Liver (tissue), 3 donors: ENCODE results near the gene PUSL1.

Experiments used
- FOXA1 ChIP-seq: IDR thresholded peaks from 2 replicates; pipeline ENCODE4 v1.6.1; 2016; ENCODE audit warnings: antibody characterized with exemption
- GABPA ChIP-seq, 2 donors: IDR thresholded peaks in 1 of 2; conservative IDR thresholded peaks in 1 of 2; 2 replicates each; pipeline ENCODE4 v1.6.1; 2016; ENCODE audit warnings: antibody characterized with exemption in 2 of 2, mild to moderate bottlenecking in 1 of 2, moderate library complexity in 1 of 2
- JUND ChIP-seq, 2 donors: IDR thresholded peaks; 2 replicates each; pipeline ENCODE4 v1.6.1; 2016; ENCODE audit warnings: antibody characterized with exemption in 2 of 2
- NR2F2 ChIP-seq: IDR thresholded peaks from 2 replicates; pipeline ENCODE4 v1.6.1; 2016; ENCODE audit warnings: antibody characterized with exemption
- RAD21 ChIP-seq, 2 donors: IDR thresholded peaks; 2 replicates each; pipeline ENCODE4 v1.6.1; 2016; ENCODE audit warnings: antibody characterized with exemption in 2 of 2, mild to moderate bottlenecking in 2 of 2
- RXRA ChIP-seq, 2 donors: IDR thresholded peaks; 2 replicates each; pipeline ENCODE4 v1.6.1; 2017 to 2018; ENCODE audit warnings: antibody characterized with exemption in 2 of 2, mild to moderate bottlenecking in 1 of 2
- SP1 ChIP-seq: IDR thresholded peaks from 2 replicates; pipeline ENCODE4 v1.6.1; 2018; ENCODE audit warnings: antibody characterized with exemption, mild to moderate bottlenecking
- TAF1 ChIP-seq: conservative IDR thresholded peaks from 2 replicates; pipeline ENCODE4 v1.6.1; 2016; ENCODE audit warnings: antibody characterized with exemption, mild to moderate bottlenecking
- TF ChIP-seq, protein P1 (sequence below): fragments of 150-350 bp; IDR thresholded peaks from 2 replicates; pipeline ENCODE4 v1.5.1; 2017; ENCODE audit warnings: improper control_type of control experiment, low read depth, low read length; ENCODE audit not compliant: missing input control
- TF ChIP-seq, protein P2 (sequence below): IDR thresholded peaks from 2 replicates; pipeline ENCODE4 v1.6.1; 2016; ENCODE audit warnings: antibody characterized with exemption
- TF ChIP-seq, protein P3 (sequence below): IDR thresholded peaks from 2 replicates; pipeline ENCODE4 v1.6.1; 2016; ENCODE audit warnings: antibody characterized with exemption, mild to moderate bottlenecking
- TF ChIP-seq, protein P4 (sequence below): IDR thresholded peaks from 2 replicates; pipeline ENCODE4 v1.6.1; 2016; ENCODE audit warnings: antibody characterized with exemption
- TF ChIP-seq, protein P5 (sequence below): IDR thresholded peaks from 2 replicates; pipeline ENCODE4 v1.6.1; 2016; ENCODE audit warnings: antibody characterized with exemption
- donor health status: healthy.
- donor health status: healthy.

DNA sequence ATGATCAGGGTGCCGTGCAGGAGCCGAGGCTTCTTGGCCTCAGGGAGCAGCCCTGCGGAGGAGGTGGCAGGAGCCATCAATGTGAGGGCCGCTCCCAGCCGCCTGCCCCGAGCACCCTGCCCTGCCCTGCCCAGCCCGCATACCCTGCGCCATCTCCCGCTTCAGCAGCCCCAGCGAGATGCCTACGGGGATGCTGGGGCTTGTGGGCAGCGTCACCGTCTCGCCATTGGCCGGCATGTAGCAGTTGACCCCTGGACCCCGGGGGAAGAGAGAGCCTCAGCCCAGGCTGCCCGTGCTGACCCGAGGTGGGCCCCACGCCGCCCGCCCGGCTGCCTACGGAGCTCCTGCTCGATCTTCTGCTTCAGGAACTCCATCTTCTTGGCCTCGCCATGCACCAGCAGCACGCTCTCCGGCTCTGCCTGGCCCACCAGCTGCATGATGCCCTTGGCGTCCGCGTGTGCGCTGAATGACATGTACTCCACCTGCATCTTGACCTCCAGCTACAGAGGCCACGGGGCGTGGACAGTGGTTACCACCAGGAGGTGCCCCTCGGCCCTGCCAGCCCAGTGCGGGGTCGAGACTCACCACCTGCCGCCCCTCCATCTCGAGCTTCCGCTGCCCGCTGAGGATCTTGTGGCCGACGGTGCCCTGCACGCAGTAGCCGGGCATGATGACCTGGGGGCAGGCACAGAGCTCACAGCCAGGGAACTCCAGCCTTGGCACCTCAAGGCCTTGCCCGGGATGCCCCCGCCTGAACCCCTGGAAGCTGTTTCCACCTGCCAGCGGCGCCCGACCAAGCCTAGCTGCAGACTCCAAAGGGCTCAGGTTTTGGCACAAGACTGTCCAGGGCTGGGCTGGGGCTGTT lies 4.3 kb downstream of the PUSL1 start:
- TF ChIP-seq, protein P1, sequence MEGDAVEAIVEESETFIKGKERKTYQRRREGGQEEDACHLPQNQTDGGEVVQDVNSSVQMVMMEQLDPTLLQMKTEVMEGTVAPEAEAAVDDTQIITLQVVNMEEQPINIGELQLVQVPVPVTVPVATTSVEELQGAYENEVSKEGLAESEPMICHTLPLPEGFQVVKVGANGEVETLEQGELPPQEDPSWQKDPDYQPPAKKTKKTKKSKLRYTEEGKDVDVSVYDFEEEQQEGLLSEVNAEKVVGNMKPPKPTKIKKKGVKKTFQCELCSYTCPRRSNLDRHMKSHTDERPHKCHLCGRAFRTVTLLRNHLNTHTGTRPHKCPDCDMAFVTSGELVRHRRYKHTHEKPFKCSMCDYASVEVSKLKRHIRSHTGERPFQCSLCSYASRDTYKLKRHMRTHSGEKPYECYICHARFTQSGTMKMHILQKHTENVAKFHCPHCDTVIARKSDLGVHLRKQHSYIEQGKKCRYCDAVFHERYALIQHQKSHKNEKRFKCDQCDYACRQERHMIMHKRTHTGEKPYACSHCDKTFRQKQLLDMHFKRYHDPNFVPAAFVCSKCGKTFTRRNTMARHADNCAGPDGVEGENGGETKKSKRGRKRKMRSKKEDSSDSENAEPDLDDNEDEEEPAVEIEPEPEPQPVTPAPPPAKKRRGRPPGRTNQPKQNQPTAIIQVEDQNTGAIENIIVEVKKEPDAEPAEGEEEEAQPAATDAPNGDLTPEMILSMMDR = no peak
- no peak for TF ChIP-seq SP1
- no peak for TF ChIP-seq RXRA (IDR thresholded peaks at IDR 0.05)
- no peak for TF ChIP-seq FOXA1
- no peak for TF ChIP-seq RAD21 (IDR thresholded peaks at IDR 0.05)
- TF ChIP-seq, protein P2, sequence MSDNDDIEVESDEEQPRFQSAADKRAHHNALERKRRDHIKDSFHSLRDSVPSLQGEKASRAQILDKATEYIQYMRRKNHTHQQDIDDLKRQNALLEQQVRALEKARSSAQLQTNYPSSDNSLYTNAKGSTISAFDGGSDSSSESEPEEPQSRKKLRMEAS = no peak
- TF ChIP-seq TAF1 = no peak
- no peak for TF ChIP-seq GABPA (IDR thresholded peaks at IDR 0.05 in 1 of 2, conservative IDR thresholded peaks at IDR 0.05 in 1 of 2)
- TF ChIP-seq, protein P3, sequence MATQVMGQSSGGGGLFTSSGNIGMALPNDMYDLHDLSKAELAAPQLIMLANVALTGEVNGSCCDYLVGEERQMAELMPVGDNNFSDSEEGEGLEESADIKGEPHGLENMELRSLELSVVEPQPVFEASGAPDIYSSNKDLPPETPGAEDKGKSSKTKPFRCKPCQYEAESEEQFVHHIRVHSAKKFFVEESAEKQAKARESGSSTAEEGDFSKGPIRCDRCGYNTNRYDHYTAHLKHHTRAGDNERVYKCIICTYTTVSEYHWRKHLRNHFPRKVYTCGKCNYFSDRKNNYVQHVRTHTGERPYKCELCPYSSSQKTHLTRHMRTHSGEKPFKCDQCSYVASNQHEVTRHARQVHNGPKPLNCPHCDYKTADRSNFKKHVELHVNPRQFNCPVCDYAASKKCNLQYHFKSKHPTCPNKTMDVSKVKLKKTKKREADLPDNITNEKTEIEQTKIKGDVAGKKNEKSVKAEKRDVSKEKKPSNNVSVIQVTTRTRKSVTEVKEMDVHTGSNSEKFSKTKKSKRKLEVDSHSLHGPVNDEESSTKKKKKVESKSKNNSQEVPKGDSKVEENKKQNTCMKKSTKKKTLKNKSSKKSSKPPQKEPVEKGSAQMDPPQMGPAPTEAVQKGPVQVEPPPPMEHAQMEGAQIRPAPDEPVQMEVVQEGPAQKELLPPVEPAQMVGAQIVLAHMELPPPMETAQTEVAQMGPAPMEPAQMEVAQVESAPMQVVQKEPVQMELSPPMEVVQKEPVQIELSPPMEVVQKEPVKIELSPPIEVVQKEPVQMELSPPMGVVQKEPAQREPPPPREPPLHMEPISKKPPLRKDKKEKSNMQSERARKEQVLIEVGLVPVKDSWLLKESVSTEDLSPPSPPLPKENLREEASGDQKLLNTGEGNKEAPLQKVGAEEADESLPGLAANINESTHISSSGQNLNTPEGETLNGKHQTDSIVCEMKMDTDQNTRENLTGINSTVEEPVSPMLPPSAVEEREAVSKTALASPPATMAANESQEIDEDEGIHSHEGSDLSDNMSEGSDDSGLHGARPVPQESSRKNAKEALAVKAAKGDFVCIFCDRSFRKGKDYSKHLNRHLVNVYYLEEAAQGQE = no peak
- TF ChIP-seq JUND (IDR thresholded peaks at IDR 0.05) = no peak
- TF ChIP-seq, protein P4, sequence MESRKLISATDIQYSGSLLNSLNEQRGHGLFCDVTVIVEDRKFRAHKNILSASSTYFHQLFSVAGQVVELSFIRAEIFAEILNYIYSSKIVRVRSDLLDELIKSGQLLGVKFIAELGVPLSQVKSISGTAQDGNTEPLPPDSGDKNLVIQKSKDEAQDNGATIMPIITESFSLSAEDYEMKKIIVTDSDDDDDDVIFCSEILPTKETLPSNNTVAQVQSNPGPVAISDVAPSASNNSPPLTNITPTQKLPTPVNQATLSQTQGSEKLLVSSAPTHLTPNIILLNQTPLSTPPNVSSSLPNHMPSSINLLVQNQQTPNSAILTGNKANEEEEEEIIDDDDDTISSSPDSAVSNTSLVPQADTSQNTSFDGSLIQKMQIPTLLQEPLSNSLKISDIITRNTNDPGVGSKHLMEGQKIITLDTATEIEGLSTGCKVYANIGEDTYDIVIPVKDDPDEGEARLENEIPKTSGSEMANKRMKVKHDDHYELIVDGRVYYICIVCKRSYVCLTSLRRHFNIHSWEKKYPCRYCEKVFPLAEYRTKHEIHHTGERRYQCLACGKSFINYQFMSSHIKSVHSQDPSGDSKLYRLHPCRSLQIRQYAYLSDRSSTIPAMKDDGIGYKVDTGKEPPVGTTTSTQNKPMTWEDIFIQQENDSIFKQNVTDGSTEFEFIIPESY = no peak
- TF ChIP-seq NR2F2 = no peak
- TF ChIP-seq, protein P5, sequence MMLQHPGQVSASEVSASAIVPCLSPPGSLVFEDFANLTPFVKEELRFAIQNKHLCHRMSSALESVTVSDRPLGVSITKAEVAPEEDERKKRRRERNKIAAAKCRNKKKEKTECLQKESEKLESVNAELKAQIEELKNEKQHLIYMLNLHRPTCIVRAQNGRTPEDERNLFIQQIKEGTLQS = no peak
